Karpas-422 (cell line): ENCODE measurements around the gene PDAP1. TPM values are rescaled to one million over a fixed set of nuclear protein-coding genes. Genes with fewer than 3 reads are reported as not detected.
A peak's percentile ranks its signal among the peaks of the same experiment; 100 is the strongest.

Experiments
- DNase-seq: peaks from one replicate; pipeline ENCODE4 v3.0.0-alpha.2; 2015
- H2AFZ ChIP-seq: fragments of 200-600 bp; sonication (generic); 2 replicates; pipeline ENCODE4 v1.6.1; 2014; ENCODE audit warnings: antibody characterized with exemption, low read length, mixed read lengths
- H3K27ac ChIP-seq: fragments of 200-600 bp; sonication (generic); 2 replicates; pipeline ENCODE4 v1.5.1; 2014; ENCODE audit warnings: mild to moderate bottlenecking, low read length, moderate library complexity
- H3K27me3 ChIP-seq: fragments of 200-600 bp; sonication (generic); 2 replicates; pipeline ENCODE4 v1.6.1; 2014; ENCODE audit warnings: low read length, mixed read lengths
- H3K36me3 ChIP-seq: fragments of 200-600 bp; sonication (generic); 2 replicates; pipeline ENCODE4 v1.6.1; 2014; ENCODE audit warnings: low read length, mixed read lengths; ENCODE audit not compliant: insufficient read depth
- H3K4me1 ChIP-seq: fragments of 200-600 bp; sonication (generic); 2 replicates; pipeline ENCODE4 v1.6.1; 2014; ENCODE audit warnings: mild to moderate bottlenecking, low read length, mixed read lengths
- H3K4me2 ChIP-seq: fragments of 200-600 bp; sonication (generic); 2 replicates; pipeline ENCODE4 v1.6.1; 2014; ENCODE audit warnings: low read length, low read depth, mild to moderate bottlenecking; ENCODE audit not compliant: poor library complexity, severe bottlenecking
- H3K4me3 ChIP-seq: fragments of 200-600 bp; sonication (generic); 2 replicates; pipeline ENCODE4 v1.5.1; 2014; ENCODE audit warnings: mild to moderate bottlenecking, antibody characterized with exemption, low read length, mixed read lengths
- H3K79me2 ChIP-seq: fragments of 200-600 bp; sonication (generic); 2 replicates; pipeline ENCODE4 v1.6.1; 2014; ENCODE audit warnings: mild to moderate bottlenecking, low read length, mixed read lengths
- H3K9ac ChIP-seq: fragments of 200-600 bp; sonication (generic); 2 replicates; pipeline ENCODE4 v1.6.0; 2014; ENCODE audit warnings: low read length
- H3K9me2 ChIP-seq: fragments of 200-600 bp; sonication (generic), shearing (Covaris generic); replicated peaks from 2 replicates; pipeline ENCODE4 v1.6.0; 2014; ENCODE audit warnings: mild to moderate bottlenecking, low read length, moderate library complexity; ENCODE audit not compliant: insufficient read depth
- H3K9me3 ChIP-seq: fragments of 300-700, 200-600 bp; sonication (generic); 2 replicates; pipeline ENCODE4 v1.6.1; 2014; ENCODE audit warnings: low read length, mixed read lengths
- H4K20me1 ChIP-seq: fragments of 200-600 bp; sonication (generic); 2 replicates; pipeline ENCODE4 v1.6.1; 2014; ENCODE audit warnings: mild to moderate bottlenecking, antibody characterized with exemption, low read length, low read depth; ENCODE audit not compliant: insufficient read depth
- total RNA-seq: library from RNA; depleted of rRNA; stranded (reverse); fragments of >200 nt; shearing (Covaris generic); gene quantifications from 2 replicates; pipeline ENCODE4 v1.2.3, GENCODE V29; 2014; ENCODE audit warnings: low replicate concordance

Gene PDAP1
- total RNA-seq, 1 experiment from 2014 or later, result 14.2 TPM

DNA sequence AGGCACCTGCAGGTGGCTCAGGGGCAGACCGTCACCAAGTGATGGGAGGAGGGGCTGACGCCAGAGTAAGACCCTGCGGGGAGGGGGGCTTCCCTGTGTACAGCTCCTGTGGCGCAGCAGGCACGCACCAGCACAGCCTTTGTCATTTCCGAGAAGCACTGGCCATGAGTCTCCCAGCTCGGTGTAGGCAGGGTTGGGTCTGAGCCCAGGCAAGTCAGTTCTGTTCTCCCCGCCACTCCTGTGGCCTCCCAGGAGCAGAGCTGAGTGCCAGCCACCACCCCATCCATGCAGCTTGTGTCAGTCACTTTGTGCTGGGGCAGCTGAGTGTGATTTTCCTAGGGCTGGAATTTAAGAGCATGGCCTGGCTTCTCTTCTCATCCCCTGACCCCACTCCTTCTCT is 43.5 kb upstream of the PDAP1 start:
- H3K79me2 ChIP-seq, result no peaks in the 10 kb centered on the region
- H3K4me2 ChIP-seq, result no peak overlapping the region
- H3K4me3 ChIP-seq, result no peak overlapping the region
- H3K36me3 ChIP-seq, result peaks cover 7% of the 10 kb centered on the region
- H2AFZ ChIP-seq, result no peak overlapping the region
- H3K9ac ChIP-seq, result no peak overlapping the region
- H4K20me1 ChIP-seq, result 0 out of 2 replicates have a peak, but pooled peaks cover 7% of the 10 kb centered on the region
- no peaks in the 10 kb centered on the region for H3K9me2 ChIP-seq
- H3K9me3 ChIP-seq, result no peaks in the 10 kb centered on the region
- no peaks in the 10 kb centered on the region for H3K27me3 ChIP-seq
- no peak for DNase-seq
- H3K27ac ChIP-seq, result no peak overlapping the region
- H3K4me1 ChIP-seq, result no peaks in the 10 kb centered on the region

DNA sequence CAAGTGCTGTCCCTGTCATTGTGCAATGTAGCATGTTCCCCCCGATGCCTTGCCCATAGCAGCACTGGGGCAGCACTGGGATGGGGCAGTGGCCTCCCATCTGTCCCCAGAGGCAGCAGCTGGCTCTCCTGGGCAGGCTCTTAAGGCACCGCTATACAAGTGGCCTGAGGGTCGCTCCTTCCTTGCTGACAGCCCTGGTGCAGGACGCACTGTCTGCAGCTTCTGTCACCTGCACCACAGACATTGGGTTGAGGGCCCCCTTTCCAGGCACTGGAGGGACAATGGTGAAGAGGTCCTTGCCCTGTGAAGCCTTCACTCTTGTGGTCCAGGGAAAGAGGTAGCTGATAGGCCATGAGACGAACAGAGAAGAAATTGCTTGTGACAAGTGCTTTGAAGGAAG is 40.9 kb upstream of the PDAP1 start:
- no peak overlapping the region for H3K4me3 ChIP-seq
- no peaks in the 10 kb centered on the region for H3K27me3 ChIP-seq
- no peaks in the 10 kb centered on the region for H3K9me2 ChIP-seq
- peaks cover 5% of the 10 kb centered on the region for H3K36me3 ChIP-seq
- H3K4me2 ChIP-seq, result no peak overlapping the region
- no peaks in the 10 kb centered on the region for H3K79me2 ChIP-seq
- 0 out of 2 replicates have a peak, but pooled peaks cover 7% of the 10 kb centered on the region for H4K20me1 ChIP-seq
- H3K27ac ChIP-seq, result no peak overlapping the region
- no peak for DNase-seq
- no peak overlapping the region for H3K9ac ChIP-seq
- no peaks in the 10 kb centered on the region for H3K9me3 ChIP-seq
- H3K4me1 ChIP-seq, result no peaks in the 10 kb centered on the region
- no peak overlapping the region for H2AFZ ChIP-seq

DNA sequence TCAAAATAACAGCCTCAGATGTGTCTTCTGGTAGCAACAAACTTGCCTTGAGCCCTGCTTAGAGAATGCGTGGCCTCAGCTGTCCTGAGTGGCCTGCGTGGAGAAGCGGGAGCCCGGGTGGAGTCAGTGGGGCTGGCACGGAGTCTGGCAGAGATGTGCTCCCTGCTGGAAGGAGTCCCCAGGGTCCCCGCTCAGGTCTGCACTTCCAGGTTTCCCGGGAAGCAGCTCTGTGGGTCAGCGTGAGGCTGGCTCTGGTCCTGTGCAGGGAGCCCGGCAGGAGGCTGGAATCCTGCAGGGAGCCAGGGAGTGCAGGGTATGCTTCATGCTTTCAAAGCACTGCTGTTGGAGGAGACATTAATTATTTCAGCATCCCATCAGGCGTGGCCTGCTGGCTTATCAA is 40.5 kb upstream of the PDAP1 start:
- H3K79me2 ChIP-seq, result no peaks in the 10 kb centered on the region
- DNase-seq, result no peak
- H3K9me3 ChIP-seq, result no peaks in the 10 kb centered on the region
- H3K4me2 ChIP-seq, result no peak overlapping the region
- no peak overlapping the region for H2AFZ ChIP-seq
- 0 out of 2 replicates have a peak, but pooled peaks cover 7% of the 10 kb centered on the region for H4K20me1 ChIP-seq
- peaks cover 5% of the 10 kb centered on the region for H3K36me3 ChIP-seq
- H3K4me1 ChIP-seq, result no peaks in the 10 kb centered on the region
- no peaks in the 10 kb centered on the region for H3K27me3 ChIP-seq
- H3K9me2 ChIP-seq, result no peaks in the 10 kb centered on the region
- H3K9ac ChIP-seq, result no peak overlapping the region
- no peak overlapping the region for H3K4me3 ChIP-seq
- no peak overlapping the region for H3K27ac ChIP-seq

DNA sequence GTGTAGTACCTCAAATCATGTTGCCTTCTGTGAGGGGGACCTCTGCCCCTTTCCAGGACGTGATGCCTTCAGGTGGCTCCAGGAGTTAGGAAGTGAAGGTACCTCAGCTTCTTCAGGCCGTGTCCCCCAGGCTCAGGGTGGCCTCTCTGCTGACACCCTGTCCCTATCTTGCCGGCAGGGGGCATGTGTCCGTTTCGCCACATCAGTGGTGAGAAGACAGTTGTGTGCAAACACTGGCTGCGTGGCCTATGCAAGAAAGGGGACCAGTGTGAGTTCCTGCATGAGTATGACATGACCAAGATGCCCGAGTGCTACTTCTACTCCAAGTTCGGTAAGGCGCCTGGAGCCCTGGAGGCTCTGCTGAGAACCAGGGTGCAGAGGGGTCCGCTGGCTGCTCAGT is 39.5 kb upstream of the PDAP1 start:
- peaks cover 5% of the 10 kb centered on the region; the same call in 1 of the 2 replicates for H3K79me2 ChIP-seq
- H3K27me3 ChIP-seq, result no peaks in the 10 kb centered on the region
- H3K27ac ChIP-seq, result no peak overlapping the region
- H2AFZ ChIP-seq, result no peak overlapping the region
- H3K9me3 ChIP-seq, result no peaks in the 10 kb centered on the region
- H3K9ac ChIP-seq, result no peak overlapping the region
- 0 out of 2 replicates have a peak, but pooled peaks cover 7% of the 10 kb centered on the region for H4K20me1 ChIP-seq
- peak; percentile 70 for DNase-seq
- H3K4me2 ChIP-seq, result no peak overlapping the region
- H3K9me2 ChIP-seq, result no peaks in the 10 kb centered on the region
- H3K4me3 ChIP-seq, result no peak overlapping the region
- H3K4me1 ChIP-seq, result no peaks in the 10 kb centered on the region
- H3K36me3 ChIP-seq, result peaks cover 9% of the 10 kb centered on the region

DNA sequence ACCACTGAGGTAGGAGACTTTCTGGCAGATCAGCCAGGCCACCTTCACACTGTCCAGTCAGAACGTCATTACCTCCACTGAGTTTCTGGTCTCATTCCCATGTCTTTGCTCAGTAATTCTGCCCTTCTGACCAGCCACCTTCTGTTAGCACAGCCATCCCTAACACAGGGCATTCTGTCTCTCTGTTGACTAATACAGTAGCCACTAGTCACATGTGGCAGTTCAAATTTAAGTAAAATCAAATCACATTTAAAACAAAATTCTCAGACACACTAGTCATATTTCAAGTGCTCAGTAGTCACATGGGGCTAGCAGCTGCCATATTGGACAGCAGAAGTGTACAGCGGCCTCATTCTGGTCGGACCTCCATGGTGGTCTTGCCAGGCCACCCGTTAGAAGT is 37.7 kb upstream of the PDAP1 start:
- Histone ChIP-seq H3K9me3 (no peaks in the 10 kb centered on the region), H3K27me3 (no peaks in the 10 kb centered on the region), H3K9me2 (no peaks in the 10 kb centered on the region), H3K27ac (no peak overlapping the region), H2AFZ (no peak overlapping the region), H3K36me3 (peaks cover 12% of the 10 kb centered on the region), H3K4me3 (no peak overlapping the region), H3K4me1 (no peaks in the 10 kb centered on the region), H3K4me2 (no peak overlapping the region), H4K20me1 (0 out of 2 replicates have a peak, but pooled peaks cover 7% of the 10 kb centered on the region), H3K79me2 (peaks cover 19% of the 10 kb centered on the region), H3K9ac (no peak overlapping the region)
- DNase-seq, result no peak

DNA sequence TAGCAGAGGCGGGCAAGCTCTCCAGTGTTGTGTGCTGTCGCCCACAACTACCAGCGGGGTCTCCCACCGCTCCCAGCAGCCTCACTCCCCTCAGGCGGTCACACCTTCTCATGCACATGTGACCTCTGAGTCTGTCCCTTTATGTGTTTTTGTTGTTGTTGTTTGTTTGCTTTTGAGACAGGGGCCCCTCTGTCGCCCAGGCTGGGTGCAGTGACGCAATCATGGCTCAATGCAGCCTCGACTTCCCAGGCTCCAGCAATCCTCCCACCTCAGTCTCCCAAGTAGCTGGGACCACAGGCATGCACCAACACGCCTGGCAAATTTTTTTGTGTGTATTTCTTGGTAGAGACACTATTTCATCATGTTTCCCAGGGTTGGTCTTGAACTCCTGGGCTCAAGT is 31.8 kb upstream of the PDAP1 start:
- no peaks in the 10 kb centered on the region for H3K9me3 ChIP-seq
- H3K36me3 ChIP-seq, result peaks cover 7% of the 10 kb centered on the region
- peaks cover 12% of the 10 kb centered on the region; the same call in 1 of the 2 replicates for H4K20me1 ChIP-seq
- H3K4me1 ChIP-seq, result peaks cover 18% of the 10 kb centered on the region
- no peak for DNase-seq
- H3K27ac ChIP-seq, result no peak overlapping the region
- H2AFZ ChIP-seq, result no peak overlapping the region
- H3K9ac ChIP-seq, result peak overlapping the region; percentile 96
- peak overlapping the region; percentile 92 for H3K4me3 ChIP-seq
- peaks cover 68% of the 10 kb centered on the region for H3K79me2 ChIP-seq
- no peaks in the 10 kb centered on the region for H3K27me3 ChIP-seq
- H3K9me2 ChIP-seq, result no peaks in the 10 kb centered on the region
- H3K4me2 ChIP-seq, result peak overlapping the region; percentile 90

DNA sequence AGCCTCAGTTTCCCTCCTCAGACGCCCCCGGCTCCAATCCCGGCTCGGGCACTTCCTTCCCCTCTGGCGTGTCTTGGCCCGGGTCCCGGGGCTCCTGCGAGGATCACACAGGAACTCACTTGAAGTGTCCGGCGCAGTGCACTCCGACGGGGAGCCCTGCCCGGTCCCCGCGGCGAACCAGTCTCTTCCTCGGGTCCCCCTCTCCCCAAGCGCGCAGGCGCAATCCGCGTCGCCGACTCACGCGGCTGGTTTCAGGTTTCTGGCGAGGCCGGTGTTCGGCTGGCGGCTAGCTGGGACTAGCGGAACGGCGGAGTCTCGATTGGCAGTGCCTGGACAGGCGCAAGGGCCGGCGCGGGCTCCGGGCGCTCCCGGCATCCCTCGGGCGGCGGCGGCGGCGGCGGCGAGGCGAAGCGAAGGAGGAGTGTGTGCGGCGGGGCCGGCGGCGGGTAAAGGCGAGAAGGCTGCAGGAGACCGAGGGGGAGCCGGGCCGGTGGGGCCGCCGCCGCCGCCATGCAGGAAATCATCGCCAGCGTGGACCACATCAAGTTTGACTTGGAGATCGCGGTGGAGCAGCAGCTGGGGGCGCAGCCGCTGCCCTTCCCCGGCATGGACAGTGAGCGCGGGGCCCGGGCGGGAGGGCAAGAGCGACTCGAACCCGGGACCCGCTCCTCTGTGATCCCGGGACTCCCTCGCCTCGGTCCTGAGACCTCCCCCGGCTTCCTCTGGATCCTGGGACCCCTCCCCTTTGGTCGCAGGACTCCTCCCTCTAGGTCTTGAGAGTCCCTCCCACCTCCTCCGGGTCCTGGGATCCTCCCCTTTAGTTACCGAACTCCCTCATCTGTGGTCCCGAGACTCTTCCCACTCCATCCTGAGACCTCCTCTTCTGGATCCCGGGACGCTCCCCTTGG is 30.4 kb upstream of the PDAP1 start, which contains the start of the genes CPSF4 and PTCD1:
Gene CPSF4, plus strand, starts transcription at position 371 of the 908 bp plus-strand sequence. Its CDS starts 140 bp downstream, at position 511.
Gene PTCD1, minus strand, starts transcription at position 226 of the 908 bp plus-strand sequence. CDS start 3,556 bp downstream, outside the sequence.
- Histone ChIP-seq H3K27ac (peak within 1 kb of the TSS; percentile 57; the same call in 1 of the 2 replicates), H3K4me1 (peaks cover 18% of the 10 kb centered on the region), H4K20me1 (peaks cover 12% of the 10 kb centered on the region; the same call in 1 of the 2 replicates), H3K9ac (peak within 1 kb of the TSS; percentile 96), H3K4me2 (peak within 1 kb of the TSS; percentile 90), H3K27me3 (no peaks in the 10 kb centered on the region), H3K9me3 (no peaks in the 10 kb centered on the region), H2AFZ (peak within 1 kb of the TSS; percentile 93), H3K36me3 (peaks cover 7% of the 10 kb centered on the region), H3K4me3 (peak within 1 kb of the TSS; percentile 92), H3K79me2 (peaks cover 72% of the 10 kb centered on the region), H3K9me2 (no peaks in the 10 kb centered on the region)
- DNase-seq, result peak; percentile 97

DNA sequence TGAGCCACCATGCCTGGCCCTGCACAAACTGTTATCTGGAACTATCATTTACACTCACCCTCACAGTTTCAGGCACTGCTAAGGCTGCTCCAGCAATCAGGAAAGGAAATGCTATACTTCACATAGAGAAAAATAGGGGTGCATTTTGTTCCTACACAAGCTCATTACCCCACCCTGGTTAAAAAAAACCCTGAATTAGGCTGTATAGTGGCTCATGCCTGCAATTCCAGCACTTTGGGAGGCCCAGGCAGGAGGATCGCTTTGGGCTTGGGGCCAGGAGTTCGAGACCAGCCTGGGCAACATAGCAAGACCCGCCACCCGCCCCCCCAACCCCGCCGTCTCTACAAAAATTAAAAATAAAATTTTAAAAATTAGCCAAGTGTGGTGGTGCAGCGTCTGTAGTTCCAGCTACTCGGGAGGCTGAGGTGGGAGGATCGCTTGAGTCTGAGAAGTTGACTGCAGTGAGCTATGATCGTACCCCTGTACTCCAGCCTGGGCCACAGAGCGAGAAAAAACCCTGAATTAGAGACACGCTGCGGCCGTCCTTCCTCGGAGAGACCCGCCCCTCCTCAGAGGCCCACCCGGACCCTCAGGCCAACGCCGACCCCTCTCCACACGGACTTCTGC is 29.7 kb upstream of the PDAP1 start:
- Histone ChIP-seq H3K4me1 (peaks cover 18% of the 10 kb centered on the region), H3K4me2 (peak overlapping the region; percentile 90), H3K9me3 (no peaks in the 10 kb centered on the region), H4K20me1 (peaks cover 12% of the 10 kb centered on the region; the same call in 1 of the 2 replicates), H3K9me2 (no peaks in the 10 kb centered on the region), H3K79me2 (peaks cover 68% of the 10 kb centered on the region), H3K9ac (peak overlapping the region; percentile 96), H3K27me3 (no peaks in the 10 kb centered on the region), H2AFZ (peak overlapping the region; percentile 93), H3K4me3 (peak overlapping the region; percentile 92), H3K27ac (peak overlapping the region; percentile 47; the same call in 1 of the 2 replicates), H3K36me3 (peaks cover 4% of the 10 kb centered on the region)
- no peak for DNase-seq
